ENCODE measurements around the gene B3GALT6.

Gene B3GALT6

DNA sequence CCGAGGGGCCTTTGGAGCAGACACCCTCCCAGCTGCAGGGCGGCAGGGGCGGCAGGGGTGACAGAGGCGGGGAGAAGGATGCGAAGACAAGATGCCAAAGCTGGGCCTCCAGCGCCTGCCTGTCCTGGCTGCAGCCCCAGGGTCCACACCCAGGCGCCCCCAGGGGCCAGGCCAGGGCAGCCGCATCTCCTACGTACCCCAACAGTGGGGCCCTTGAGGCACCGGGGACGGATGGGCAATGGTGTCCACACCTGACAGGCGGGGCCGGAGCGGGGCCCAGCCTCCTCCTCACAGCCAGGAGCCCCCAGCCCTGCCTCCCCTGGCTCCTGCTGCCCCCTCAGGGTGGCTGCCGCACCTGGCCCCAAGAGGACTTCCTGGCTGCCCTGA, 7.2 kb downstream of the B3GALT6 start:
- Histone ChIP-seq H2BK12ac (ENCODE audit: low read length) (no peak overlapping the region), H4K91ac (ENCODE audit: low read depth, low read length) (no peak overlapping the region), H3K27me3 (ENCODE audit: insufficient read depth, low read length) (no peaks in the 10 kb centered on the region), H3K4me1 (ENCODE audit: control insufficient read depth in 1 of 2, insufficient read depth in 2 of 2, low read length in 2 of 2) (peaks cover 0 to 21% of the 10 kb centered on the region in 2 experiments), H3K18ac (ENCODE audit: low read length) (no peak overlapping the region), H3K23ac (ENCODE audit: low read length) (no peak overlapping the region), H3K9me3 (ENCODE audit: insufficient read depth, low read depth, low read length) (no peaks in the 10 kb centered on the region), H3K9ac (ENCODE audit: low read length) (no peak overlapping the region), H2AFZ (ENCODE audit: insufficient read depth, low read length, poor library complexity) (no peak overlapping the region), H2BK5ac (ENCODE audit: low read depth, low read length, poor library complexity) (no peak overlapping the region), H3K27ac (ENCODE audit: low read depth, low read length) (no peak overlapping the region), H4K8ac (ENCODE audit: low read depth, low read length) (no peak overlapping the region), H3K4me2 (ENCODE audit: low read length) (no peak overlapping the region), H2BK120ac (ENCODE audit: insufficient read depth, low read length, poor library complexity) (no peak overlapping the region), H3K14ac (ENCODE audit: low read length) (no peak overlapping the region), H3K4me3 (ENCODE audit: low read depth, low read length) (no peak overlapping the region), H4K12ac (ENCODE audit: low read depth, low read length) (no peak overlapping the region), H3K4ac (ENCODE audit: low read depth, low read length) (no peak overlapping the region), H3K79me2 (ENCODE audit: control insufficient read depth, insufficient read depth, low read length, poor library complexity) (no peaks in the 10 kb centered on the region), H2AK5ac (ENCODE audit: low read length) (no peak overlapping the region), H3K36me3 (ENCODE audit: control insufficient read depth in 1 of 2, insufficient read depth in 2 of 2, low read length in 2 of 2) (peaks cover 4 to 7% of the 10 kb centered on the region in 2 experiments), H3K79me1 (ENCODE audit: low read length) (peaks cover 2% of the 10 kb centered on the region)
- no peak for DNase-seq
- WGBS (ENCODE audit: extremely low coverage, insufficient coverage, insufficient read length): no CpG with 5 or more reads among the region's 15 CpGs

DNA sequence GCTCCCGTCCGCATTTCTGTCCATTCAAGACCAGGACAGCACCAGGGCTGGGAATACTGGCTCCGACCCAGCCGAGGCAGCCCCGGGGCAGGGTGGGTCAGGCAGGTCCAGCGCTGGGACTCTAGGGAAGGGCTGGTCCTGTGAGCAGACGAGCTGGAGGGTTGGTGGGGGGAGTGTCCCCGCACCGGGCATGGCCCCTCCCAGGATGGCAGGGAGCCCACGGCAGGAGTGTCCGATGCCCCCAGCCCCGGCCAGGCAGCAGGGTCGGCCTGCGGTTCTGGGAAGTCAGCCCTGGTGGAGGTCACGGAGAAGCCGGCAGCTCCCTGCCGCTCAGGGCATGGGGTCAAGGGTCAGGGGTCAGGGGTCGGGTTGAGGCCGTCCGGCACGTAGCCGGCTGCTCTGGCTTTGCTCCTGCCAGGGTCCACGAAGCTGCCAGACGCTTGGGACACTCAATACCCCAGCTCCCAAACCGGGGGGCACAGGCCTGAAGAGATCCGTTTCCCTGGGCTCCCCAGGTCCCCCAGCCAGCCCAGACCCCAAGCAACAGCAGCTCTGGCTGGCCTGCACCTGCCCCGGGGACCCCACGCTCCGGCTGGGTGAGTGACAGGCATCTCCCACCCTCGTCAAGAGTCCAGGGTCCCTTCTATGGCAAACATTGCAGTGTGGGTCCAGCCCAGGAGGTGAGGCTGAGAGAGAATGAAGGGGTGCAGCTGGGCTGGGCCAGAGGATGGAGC, 7.7 kb downstream of the B3GALT6 start:
- H3K4me2 ChIP-seq (ENCODE audit: low read length): no peak overlapping the region

DNA sequence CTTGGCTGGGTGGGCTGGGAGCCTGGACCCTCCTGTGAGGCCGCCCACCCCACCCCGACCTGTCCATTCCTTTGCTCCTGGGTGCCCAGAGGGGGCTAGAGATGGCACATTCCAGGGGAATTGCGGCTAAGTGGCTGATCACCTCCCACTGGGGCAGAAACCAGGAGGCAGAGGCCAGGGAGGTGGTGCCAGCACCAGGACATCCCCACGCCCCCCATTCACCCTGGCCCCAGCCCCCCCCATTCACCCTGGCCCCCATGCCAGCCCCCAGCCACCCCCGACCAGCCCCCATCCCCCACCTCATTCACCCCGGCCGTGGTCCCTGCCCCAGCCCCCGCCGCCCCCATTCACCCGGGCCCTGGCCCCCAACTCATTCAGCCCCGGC, 8.3 kb downstream of the B3GALT6 start:
- Histone ChIP-seq H3K4me3 (ENCODE audit: low read depth, low read length) (no peak overlapping the region), H3K36me3 (ENCODE audit: control insufficient read depth in 1 of 2, insufficient read depth in 2 of 2, low read length in 2 of 2) (peaks cover 0 to 6% of the 10 kb centered on the region in 2 experiments)
- WGBS (ENCODE audit: extremely low coverage, insufficient coverage, insufficient read length): no CpG with 5 or more reads among the region's 11 CpGs

More for the DNA sequence above, 7.7 kb downstream of the B3GALT6 start:
- H2BK5ac ChIP-seq (ENCODE audit: low read depth, low read length, poor library complexity): no peak overlapping the region
- H2BK12ac ChIP-seq (ENCODE audit: low read length): no peak overlapping the region
- no peak overlapping the region for H3K4me3 ChIP-seq (ENCODE audit: low read depth, low read length)
- WGBS (ENCODE audit: extremely low coverage, insufficient coverage, insufficient read length): no CpG with 5 or more reads among the region's 30 CpGs
- H3K79me2 ChIP-seq (ENCODE audit: control insufficient read depth, insufficient read depth, low read length, poor library complexity): no peaks in the 10 kb centered on the region
- no peak overlapping the region for H3K14ac ChIP-seq (ENCODE audit: low read length)
- no peak overlapping the region for H4K91ac ChIP-seq (ENCODE audit: low read depth, low read length)
- no peak overlapping the region for H2BK120ac ChIP-seq (ENCODE audit: insufficient read depth, low read length, poor library complexity)
- peaks cover 0 to 6% of the 10 kb centered on the region in 2 experiments for H3K36me3 ChIP-seq (ENCODE audit: control insufficient read depth in 1 of 2, insufficient read depth in 2 of 2, low read length in 2 of 2)
- H3K27ac ChIP-seq (ENCODE audit: low read depth, low read length): no peak overlapping the region
- peaks cover 2% of the 10 kb centered on the region for H3K79me1 ChIP-seq (ENCODE audit: low read length)
- H3K4ac ChIP-seq (ENCODE audit: low read depth, low read length): no peak overlapping the region
- H4K12ac ChIP-seq (ENCODE audit: low read depth, low read length): no peak overlapping the region
- H2AFZ ChIP-seq (ENCODE audit: insufficient read depth, low read length, poor library complexity): no peak overlapping the region
- no peak overlapping the region for H3K9ac ChIP-seq (ENCODE audit: low read length)
- no peaks in the 10 kb centered on the region for H3K27me3 ChIP-seq (ENCODE audit: insufficient read depth, low read length)
- peaks cover 0 to 21% of the 10 kb centered on the region in 2 experiments for H3K4me1 ChIP-seq (ENCODE audit: control insufficient read depth in 1 of 2, insufficient read depth in 2 of 2, low read length in 2 of 2)
- peak in 1 of 2 donors; percentile 23 for DNase-seq
- H3K23ac ChIP-seq (ENCODE audit: low read length): no peak overlapping the region
- H3K18ac ChIP-seq (ENCODE audit: low read length): no peak overlapping the region
- no peak overlapping the region for H4K8ac ChIP-seq (ENCODE audit: low read depth, low read length)
- no peaks in the 10 kb centered on the region for H3K9me3 ChIP-seq (ENCODE audit: insufficient read depth, low read depth, low read length)
- no peak overlapping the region for H2AK5ac ChIP-seq (ENCODE audit: low read length)

DNA sequence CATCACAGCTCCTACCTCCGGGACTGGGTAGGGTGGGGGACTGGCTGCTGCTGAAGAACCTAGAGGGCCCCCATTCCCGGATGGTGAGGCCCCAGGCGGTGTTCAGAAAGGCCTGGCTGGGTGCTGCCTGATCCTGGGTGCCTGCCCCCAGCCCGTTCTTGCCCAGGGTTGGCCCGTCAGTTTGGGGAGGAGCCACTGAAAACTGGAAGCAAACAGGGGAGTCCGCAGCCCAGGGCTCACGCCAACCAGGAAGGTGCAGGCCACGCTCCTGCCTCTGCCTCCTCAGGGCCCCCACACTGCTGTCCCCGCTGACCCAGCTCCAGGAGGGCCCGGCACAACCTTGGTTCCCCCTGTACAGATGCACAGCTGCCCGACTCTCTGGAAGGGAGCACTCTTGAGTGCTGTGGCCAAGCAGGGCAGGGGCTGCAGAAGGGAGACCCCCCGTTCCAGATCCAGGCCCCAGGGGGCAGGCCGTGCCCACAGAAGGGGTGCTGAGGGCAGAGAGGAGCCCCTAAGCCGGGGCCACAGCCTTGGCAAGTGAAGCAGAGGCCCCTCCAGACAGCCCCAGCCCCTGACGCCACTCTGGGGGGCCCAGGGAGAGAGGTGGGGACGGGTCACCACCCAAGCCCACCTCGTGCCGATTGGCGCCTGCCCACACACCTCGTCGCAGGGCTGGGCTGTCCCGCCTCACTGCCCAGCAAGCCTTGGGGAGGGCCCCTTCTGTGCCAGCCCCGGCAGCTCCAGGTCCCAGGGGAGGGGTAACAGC, 9.0 kb downstream of the B3GALT6 start:
- Histone ChIP-seq H3K9me3 (ENCODE audit: insufficient read depth, low read depth, low read length) (no peaks in the 10 kb centered on the region), H3K14ac (ENCODE audit: low read length) (no peak overlapping the region), H3K79me1 (ENCODE audit: low read length) (peaks cover 2% of the 10 kb centered on the region), H3K4ac (ENCODE audit: low read depth, low read length) (no peak overlapping the region), H3K36me3 (ENCODE audit: control insufficient read depth in 1 of 2, insufficient read depth in 2 of 2, low read length in 2 of 2) (peaks cover 0 to 6% of the 10 kb centered on the region in 2 experiments), H2AK5ac (ENCODE audit: low read length) (no peak overlapping the region), H4K8ac (ENCODE audit: low read depth, low read length) (no peak overlapping the region), H3K23ac (ENCODE audit: low read length) (no peak overlapping the region), H2BK5ac (ENCODE audit: low read depth, low read length, poor library complexity) (no peak overlapping the region), H4K91ac (ENCODE audit: low read depth, low read length) (no peak overlapping the region), H3K18ac (ENCODE audit: low read length) (no peak overlapping the region), H2AFZ (ENCODE audit: insufficient read depth, low read length, poor library complexity) (no peak overlapping the region), H3K9ac (ENCODE audit: low read length) (no peak overlapping the region), H3K4me2 (ENCODE audit: low read length) (no peak overlapping the region), H2BK120ac (ENCODE audit: insufficient read depth, low read length, poor library complexity) (no peak overlapping the region), H3K79me2 (ENCODE audit: control insufficient read depth, insufficient read depth, low read length, poor library complexity) (no peaks in the 10 kb centered on the region), H3K4me3 (ENCODE audit: low read depth, low read length) (no peak overlapping the region), H3K27me3 (ENCODE audit: insufficient read depth, low read length) (no peaks in the 10 kb centered on the region), H4K12ac (ENCODE audit: low read depth, low read length) (no peak overlapping the region), H3K27ac (ENCODE audit: low read depth, low read length) (no peak overlapping the region), H3K4me1 (ENCODE audit: control insufficient read depth in 1 of 2, insufficient read depth in 2 of 2, low read length in 2 of 2) (peaks cover 2 to 23% of the 10 kb centered on the region in 2 experiments), H2BK12ac (ENCODE audit: low read length) (no peak overlapping the region)
- WGBS (ENCODE audit: extremely low coverage, insufficient coverage, insufficient read length): no CpG with 5 or more reads among the region's 23 CpGs
- no peak for DNase-seq

More for the DNA sequence above, 8.3 kb downstream of the B3GALT6 start:
- Histone ChIP-seq H2BK12ac (ENCODE audit: low read length) (no peak overlapping the region), H3K27ac (ENCODE audit: low read depth, low read length) (no peak overlapping the region), H3K18ac (ENCODE audit: low read length) (no peak overlapping the region), H4K8ac (ENCODE audit: low read depth, low read length) (no peak overlapping the region), H3K4me1 (ENCODE audit: control insufficient read depth in 1 of 2, insufficient read depth in 2 of 2, low read length in 2 of 2) (peaks cover under 1 to 23% of the 10 kb centered on the region in 2 experiments), H3K14ac (ENCODE audit: low read length) (no peak overlapping the region), H4K91ac (ENCODE audit: low read depth, low read length) (no peak overlapping the region), H2BK120ac (ENCODE audit: insufficient read depth, low read length, poor library complexity) (no peak overlapping the region), H2AK5ac (ENCODE audit: low read length) (no peak overlapping the region), H3K23ac (ENCODE audit: low read length) (no peak overlapping the region), H2AFZ (ENCODE audit: insufficient read depth, low read length, poor library complexity) (no peak overlapping the region), H3K9me3 (ENCODE audit: insufficient read depth, low read depth, low read length) (no peaks in the 10 kb centered on the region), H3K79me1 (ENCODE audit: low read length) (peaks cover 2% of the 10 kb centered on the region), H3K9ac (ENCODE audit: low read length) (no peak overlapping the region), H3K4ac (ENCODE audit: low read depth, low read length) (no peak overlapping the region), H3K27me3 (ENCODE audit: insufficient read depth, low read length) (no peaks in the 10 kb centered on the region), H3K4me2 (ENCODE audit: low read length) (no peak overlapping the region), H3K79me2 (ENCODE audit: control insufficient read depth, insufficient read depth, low read length, poor library complexity) (no peaks in the 10 kb centered on the region), H4K12ac (ENCODE audit: low read depth, low read length) (no peak overlapping the region), H2BK5ac (ENCODE audit: low read depth, low read length, poor library complexity) (no peak overlapping the region)
- no peak for DNase-seq

Measured in trophoblast cell (in vitro differentiated cells and primary cell).